Measurements from ENCODE around the gene SLC19A2.
A peak's percentile ranks its signal among the peaks of the same experiment; 100 is the strongest.

The SLC19A2 gene

DNA sequence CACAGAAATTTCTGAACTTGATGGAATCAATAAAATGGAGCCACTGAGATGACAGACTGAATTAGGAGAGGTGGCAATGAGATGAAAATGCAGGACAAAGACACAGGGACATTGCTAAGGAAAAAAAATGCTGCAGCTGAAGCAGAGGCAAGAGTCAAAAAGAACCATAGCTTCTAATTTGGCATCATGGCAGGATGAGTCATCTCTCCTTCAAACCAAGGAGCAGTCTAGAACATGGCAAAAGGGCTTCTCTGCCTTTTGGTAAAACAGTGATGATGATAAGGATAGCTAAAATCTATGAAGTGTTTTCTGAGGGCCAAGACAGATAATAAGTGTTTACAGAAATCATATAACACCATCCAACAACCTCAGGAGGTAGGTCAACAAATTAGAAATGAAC lies 16.8 kb downstream of the SLC19A2 start:
- no peak overlapping the region for H3K27ac ChIP-seq
- no peak for TF ChIP-seq CTCF (conservative IDR thresholded peaks at IDR 0.05; ENCODE audit: low read depth)
- ChIA-PET CTCF (interaction anchor here (1.8 kb wide), 1 partner anchor 77 kb away, joined by 6 read pairs; no protein-coding TSS in a partner anchor), POLR2A (ENCODE audit: low non-redundant PET) (no interaction called here)
- DNase-seq (ENCODE audit: low spot score): no peak

DNA sequence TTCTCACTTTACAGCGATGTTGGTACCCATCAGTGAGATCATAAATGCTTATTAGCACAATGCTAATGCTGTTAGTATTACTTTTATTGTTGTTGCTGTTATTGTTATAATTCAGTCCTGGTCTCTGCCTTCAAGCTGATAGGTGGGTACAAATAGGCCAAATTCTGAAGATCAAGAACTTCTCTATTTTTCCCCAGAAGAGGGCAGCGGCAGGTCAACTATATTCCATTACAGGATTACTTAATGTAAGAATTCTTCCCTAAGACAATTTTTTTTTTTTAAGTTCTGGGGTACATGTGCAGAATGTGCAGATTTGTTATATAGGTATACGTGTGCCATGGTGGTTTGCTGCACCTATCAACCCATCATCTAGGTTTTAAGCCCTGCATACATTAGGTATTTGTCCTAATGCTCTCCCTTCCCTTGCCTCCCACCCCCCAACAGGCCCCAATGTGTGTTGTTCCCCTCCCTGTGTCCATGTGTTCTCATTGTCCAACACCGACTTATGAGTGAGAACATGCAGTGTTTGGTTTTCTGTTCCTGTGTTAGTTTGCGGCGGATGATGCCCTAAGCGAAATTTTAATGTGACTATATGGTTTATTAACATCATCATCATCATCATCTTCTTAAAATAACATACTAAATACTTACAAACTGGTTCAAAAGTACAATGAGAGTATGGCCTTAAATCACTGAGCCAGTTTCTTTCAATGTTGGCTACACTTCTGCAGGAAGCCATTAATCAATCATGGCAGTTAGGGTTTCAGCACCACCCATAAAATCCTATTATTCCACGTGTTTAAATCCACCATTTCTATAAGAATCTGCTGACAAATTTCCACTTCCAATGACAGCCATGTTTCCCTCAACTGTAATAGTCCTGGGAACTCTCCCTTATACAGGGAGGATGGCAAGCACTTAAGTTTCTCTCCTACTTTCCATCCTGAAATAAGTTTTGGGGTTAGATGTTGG lies 19.2 kb downstream of the SLC19A2 start:
- ChIA-PET POLR2A (ENCODE audit: low non-redundant PET) (no interaction called here), CTCF (interaction anchor here (0.6 to 1.3 kb wide), 3 partner anchors 39 to 80 kb away, joined by 4 to 9 read pairs (median 7); partner anchors contain the start of gene CCDC181)
- peak; percentile 48 for TF ChIP-seq CTCF (conservative IDR thresholded peaks at IDR 0.05; ENCODE audit: low read depth)
- peak; percentile 29 for DNase-seq (ENCODE audit: low spot score)
- no peak overlapping the region for H3K27ac ChIP-seq

DNA sequence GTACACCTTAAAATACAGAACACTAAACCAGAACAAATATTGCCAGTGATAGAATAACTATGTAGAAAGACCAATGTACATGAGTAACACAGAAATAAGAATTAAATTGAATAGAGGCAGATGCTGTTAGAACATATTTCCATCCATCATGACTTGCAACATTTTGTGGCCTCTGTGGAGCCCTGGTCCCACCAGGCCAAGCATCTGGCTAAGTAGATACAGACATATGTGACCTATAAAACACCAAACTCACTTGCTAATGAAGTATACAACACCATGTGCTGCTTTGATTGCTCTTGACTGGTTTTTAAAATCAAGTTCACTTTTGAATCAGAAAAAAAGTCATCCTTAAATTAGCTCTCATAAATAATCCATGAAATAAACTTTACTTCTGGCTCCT lies 20.5 kb downstream of the SLC19A2 start:
- DNase-seq (ENCODE audit: low spot score): no peak
- ChIA-PET CTCF (interaction anchor here (0.6 to 1.3 kb wide), 4 partner anchors 38 to 310 kb away, joined by 3 to 4 read pairs (median 3); partner anchors contain the start of gene CCDC181), POLR2A (ENCODE audit: low non-redundant PET) (no interaction called here)
- no peak overlapping the region for H3K27ac ChIP-seq
- TF ChIP-seq CTCF (conservative IDR thresholded peaks at IDR 0.05; ENCODE audit: low read depth): no peak

DNA sequence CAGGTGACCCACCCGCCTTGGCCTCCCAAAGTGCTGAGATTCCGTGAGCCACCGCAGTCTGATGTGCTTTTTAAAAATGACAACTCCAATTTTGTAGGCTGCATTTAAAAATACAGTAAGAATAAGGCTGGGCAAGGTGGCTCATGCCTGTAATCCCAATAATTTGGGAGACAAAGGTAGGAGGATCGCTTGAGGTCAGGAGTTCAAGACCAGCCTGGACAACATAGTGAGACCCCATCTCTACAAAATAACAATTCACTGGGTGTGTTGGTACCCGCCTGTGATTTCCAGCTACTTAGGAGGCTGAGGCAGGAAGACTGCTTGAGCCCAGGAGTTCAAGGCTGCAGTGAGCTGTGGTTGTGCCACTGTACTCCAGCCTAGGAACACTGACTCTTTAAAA lies 23.4 kb downstream of the SLC19A2 start:
- ChIA-PET POLR2A (ENCODE audit: low non-redundant PET) (no interaction called here), CTCF (no interaction called here)
- no peak for TF ChIP-seq CTCF (conservative IDR thresholded peaks at IDR 0.05; ENCODE audit: low read depth)
- H3K27ac ChIP-seq: no peak overlapping the region
- DNase-seq (ENCODE audit: low spot score): no peak

- TF ChIP-seq CTCF (conservative IDR thresholded peaks at IDR 0.05; ENCODE audit: low read depth): no peak
- no peak overlapping the region for H3K27ac ChIP-seq
- ChIA-PET POLR2A (ENCODE audit: low non-redundant PET) (no interaction called here), CTCF (interaction anchor here (0.6 to 0.7 kb wide), 2 partner anchors 10 to 157 kb away, joined by 3 read pairs; no protein-coding TSS in a partner anchor)
- no peak for DNase-seq (ENCODE audit: low spot score)
Measured at GRCh38 chr1:169461390-169462000, 24.2 kb downstream of the SLC19A2 start.

DNA sequence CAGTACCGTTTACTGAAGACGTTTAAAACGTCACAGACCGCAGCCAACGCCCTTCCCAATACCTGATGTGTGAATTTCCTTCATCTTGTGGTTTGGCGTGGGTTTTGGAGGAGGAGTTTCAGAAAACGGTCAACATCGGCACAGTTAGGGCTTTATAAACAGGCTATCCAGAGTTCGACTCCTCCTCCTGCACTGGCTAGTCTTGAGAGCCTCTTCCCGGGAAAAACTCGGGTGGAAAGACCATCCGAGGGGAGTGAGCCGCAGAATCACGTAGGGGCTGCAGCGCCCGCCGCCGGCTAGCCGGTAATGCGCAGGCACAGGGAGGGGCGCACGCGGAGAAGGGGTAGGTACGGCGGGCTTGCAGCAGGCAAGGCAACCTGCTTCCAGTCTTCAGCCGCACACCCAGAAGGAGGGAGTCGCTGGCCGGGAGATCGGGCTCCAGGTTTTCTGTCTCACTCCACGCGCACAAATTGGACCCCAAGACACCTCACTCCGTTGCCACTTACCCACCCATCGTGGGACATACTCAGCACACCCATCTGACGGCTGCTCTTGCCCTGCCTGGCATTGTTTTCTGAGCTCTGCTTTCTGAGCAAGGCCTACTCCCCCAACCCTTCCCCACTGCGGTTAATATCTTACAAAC lies 25.4 kb downstream of the SLC19A2 start:
- peak; percentile 38 for DNase-seq (ENCODE audit: low spot score)
- CTCF ChIA-PET: no interaction called here
- peak overlapping the region; percentile 40 for H3K27ac ChIP-seq
- POLR2A ChIA-PET (ENCODE audit: low non-redundant PET): no interaction called here
- no peak for TF ChIP-seq CTCF (conservative IDR thresholded peaks at IDR 0.05; ENCODE audit: low read depth)
